Measurements from ENCODE around the gene OSBPL5. TPM values are rescaled to one million over a fixed set of nuclear protein-coding genes. Genes with fewer than 3 reads are reported as not detected.

The OSBPL5 gene
- total RNA-seq, 1 experiment from 2014 or later: 51.4 TPM

- no peaks in the 10 kb centered on the region for H3K27me3 ChIP-seq (ENCODE audit: low read length)
- CTCF ChIA-PET: no interaction called here
- intact Hi-C loops (cut with micrococcal nuclease): loop anchor here (10.0 kb wide), 1 partner anchor 211 kb away; the partner anchor contains the start of gene ZNF195
- H3K4me1 ChIP-seq (ENCODE audit: insufficient read depth, low read length): no peaks in the 10 kb centered on the region; the same call in 1 of the 2 replicates
- POLR2A ChIA-PET (ENCODE audit: unreplicated experiment): no interaction called here
- TF ChIP-seq EZH2 (IDR thresholded peaks at IDR 0.05; ENCODE audit: low read length, unreplicated experiment): no peak
- TF ChIP-seq, protein P1, sequence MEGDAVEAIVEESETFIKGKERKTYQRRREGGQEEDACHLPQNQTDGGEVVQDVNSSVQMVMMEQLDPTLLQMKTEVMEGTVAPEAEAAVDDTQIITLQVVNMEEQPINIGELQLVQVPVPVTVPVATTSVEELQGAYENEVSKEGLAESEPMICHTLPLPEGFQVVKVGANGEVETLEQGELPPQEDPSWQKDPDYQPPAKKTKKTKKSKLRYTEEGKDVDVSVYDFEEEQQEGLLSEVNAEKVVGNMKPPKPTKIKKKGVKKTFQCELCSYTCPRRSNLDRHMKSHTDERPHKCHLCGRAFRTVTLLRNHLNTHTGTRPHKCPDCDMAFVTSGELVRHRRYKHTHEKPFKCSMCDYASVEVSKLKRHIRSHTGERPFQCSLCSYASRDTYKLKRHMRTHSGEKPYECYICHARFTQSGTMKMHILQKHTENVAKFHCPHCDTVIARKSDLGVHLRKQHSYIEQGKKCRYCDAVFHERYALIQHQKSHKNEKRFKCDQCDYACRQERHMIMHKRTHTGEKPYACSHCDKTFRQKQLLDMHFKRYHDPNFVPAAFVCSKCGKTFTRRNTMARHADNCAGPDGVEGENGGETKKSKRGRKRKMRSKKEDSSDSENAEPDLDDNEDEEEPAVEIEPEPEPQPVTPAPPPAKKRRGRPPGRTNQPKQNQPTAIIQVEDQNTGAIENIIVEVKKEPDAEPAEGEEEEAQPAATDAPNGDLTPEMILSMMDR (conservative IDR thresholded peaks at IDR 0.05; ENCODE audit: low read depth, low read length): no peak
- TF ChIP-seq EZH2phosphoT487 (IDR thresholded peaks at IDR 0.05; ENCODE audit: borderline replicate concordance, low read length): no peak
- H4K20me1 ChIP-seq (ENCODE audit: low read length): no peaks in the 10 kb centered on the region
- BruUV-seq (replicated peaks): no TSS peak
- H3F3A ChIP-seq (ENCODE audit: low read length, unreplicated experiment): no peaks in the 10 kb centered on the region
- H3K9me3 ChIP-seq (ENCODE audit: low read length): no peaks in the 10 kb centered on the region
- H3K4me3 ChIP-seq (ENCODE audit: low read length): peak overlapping the region; percentile 77; the same call in 1 of the 2 replicates
- H3K9ac ChIP-seq (ENCODE audit: low read length): no peak overlapping the region
- ATAC-seq (no peak), DNase-seq (no peak)
- peaks cover 7% of the 10 kb centered on the region for H3K79me2 ChIP-seq (ENCODE audit: low read length)
- H2AFZ ChIP-seq (ENCODE audit: low read length): no peak overlapping the region
- peak overlapping the region; percentile 96 for H3K4me2 ChIP-seq (ENCODE audit: low read length)
- no peak overlapping the region for H3K27ac ChIP-seq (ENCODE audit: low read length)
- no peaks in the 10 kb centered on the region for H3K9me2 ChIP-seq (replicated peaks; ENCODE audit: low read length)
- no peaks in the 10 kb centered on the region for H3K36me3 ChIP-seq (ENCODE audit: low read depth, low read length)
Observed at GRCh38 chr11:3163241-3163981, 1.7 kb downstream of the OSBPL5 start.

DNA sequence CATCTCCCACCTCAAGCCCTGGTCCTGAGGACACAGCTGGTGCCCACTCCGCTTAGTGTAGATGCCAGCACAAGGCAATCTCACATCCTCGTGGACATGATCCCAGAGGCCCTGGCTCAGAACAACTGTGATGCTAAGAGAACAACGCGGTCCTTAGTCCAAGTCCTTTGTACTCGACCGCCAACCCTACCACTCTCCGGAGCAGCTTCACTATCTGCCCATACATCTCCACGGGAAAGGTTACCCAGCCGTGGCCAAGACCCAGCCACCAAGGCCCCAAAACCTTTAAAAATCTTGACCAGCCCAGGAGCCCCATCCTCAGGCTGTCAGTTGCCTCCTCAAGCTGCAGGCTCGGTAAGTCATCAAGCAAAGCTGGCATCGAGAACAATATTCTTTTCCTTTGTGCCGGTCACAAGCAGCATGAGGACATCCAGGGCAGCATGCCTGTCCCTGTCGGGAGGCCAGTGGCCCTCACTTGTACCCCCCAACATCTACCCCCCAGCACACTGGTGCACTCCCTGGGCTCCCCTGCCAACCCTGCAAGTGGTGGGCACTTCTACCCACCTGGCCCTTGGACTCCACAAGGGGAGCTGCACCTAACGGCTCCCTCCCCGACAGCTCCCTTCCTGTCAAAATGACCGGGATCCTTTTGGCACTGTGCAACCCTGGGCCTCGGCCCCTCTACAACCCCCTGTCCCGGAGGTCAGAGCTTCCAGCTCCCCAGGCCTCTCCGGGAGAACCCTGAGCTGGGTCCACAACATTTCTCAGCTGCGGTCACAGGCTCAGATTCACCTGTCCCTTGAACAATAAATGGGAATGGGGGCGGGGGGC, 2.5 kb downstream of the OSBPL5 start:
- ATAC-seq (no peak), DNase-seq (no peak)
- H3K27me3 ChIP-seq (ENCODE audit: low read length): no peaks in the 10 kb centered on the region
- H3K4me3 ChIP-seq (ENCODE audit: low read length): no peak overlapping the region
- ChIA-PET POLR2A (ENCODE audit: unreplicated experiment) (no interaction called here), CTCF (no interaction called here)
- peaks cover 7% of the 10 kb centered on the region for H3K79me2 ChIP-seq (ENCODE audit: low read length)
- H3K9ac ChIP-seq (ENCODE audit: low read length): no peak overlapping the region
- no peaks in the 10 kb centered on the region for H3F3A ChIP-seq (ENCODE audit: low read length, unreplicated experiment)
- TF ChIP-seq EZH2phosphoT487 (IDR thresholded peaks at IDR 0.05; ENCODE audit: borderline replicate concordance, low read length): no peak
- TF ChIP-seq, protein P1 (conservative IDR thresholded peaks at IDR 0.05; ENCODE audit: low read depth, low read length): no peak
- TF ChIP-seq EZH2 (IDR thresholded peaks at IDR 0.05; ENCODE audit: low read length, unreplicated experiment): no peak
- no peak overlapping the region for H3K4me2 ChIP-seq (ENCODE audit: low read length)
- no TSS peak for BruUV-seq (replicated peaks)
- no peaks in the 10 kb centered on the region for H3K9me2 ChIP-seq (replicated peaks; ENCODE audit: low read length)
- H3K9me3 ChIP-seq (ENCODE audit: low read length): no peaks in the 10 kb centered on the region
- H3K4me1 ChIP-seq (ENCODE audit: insufficient read depth, low read length): peaks cover 1% of the 10 kb centered on the region; the same call in 1 of the 2 replicates
- intact Hi-C loops (cut with micrococcal nuclease): loop anchor here (10.0 kb wide), 1 partner anchor 212 kb away; the partner anchor contains the start of gene ZNF195
- H3K36me3 ChIP-seq (ENCODE audit: low read depth, low read length): no peaks in the 10 kb centered on the region
- no peaks in the 10 kb centered on the region for H4K20me1 ChIP-seq (ENCODE audit: low read length)
- no peak overlapping the region for H3K27ac ChIP-seq (ENCODE audit: low read length)
- H2AFZ ChIP-seq (ENCODE audit: low read length): no peak overlapping the region
